ENCODE data around the gene LRBA. TPM values are rescaled to one million over a fixed set of nuclear protein-coding genes. Genes with fewer than 3 reads are reported as not detected.

Gene LRBA
- polyA plus RNA-seq, 2 of the 4 experiments (the other 2 are of a cell fraction) = 10.7 to 25.1 TPM

DNA sequence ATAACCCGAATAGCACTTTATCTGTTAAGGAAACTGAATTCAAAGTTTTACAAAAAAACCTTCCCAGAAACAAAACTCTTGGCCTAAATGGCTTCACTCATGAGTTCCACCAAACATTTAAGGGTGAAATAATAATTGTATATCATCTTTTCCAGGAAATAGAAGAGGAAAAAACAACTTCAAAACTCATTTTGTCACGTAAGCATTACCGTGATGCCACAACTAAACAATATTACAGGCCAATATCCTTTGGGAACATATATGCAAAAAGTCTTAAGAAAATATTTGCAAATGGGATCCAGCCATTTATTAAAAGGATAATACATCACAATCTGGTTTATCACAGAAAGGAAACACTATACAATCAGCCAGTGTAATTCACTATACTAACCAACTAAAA is 563.2 kb downstream of the LRBA start:
- Histone ChIP-seq H3K9me3 (no peaks in the 10 kb centered on the region), H3K27ac (no peak overlapping the region), H3K4me2 (no peak overlapping the region), H3K4me1 (no peaks in the 10 kb centered on the region), H3K4me3 (no peak overlapping the region)
- POLR2A ChIA-PET = no interaction called here
- no peak for ATAC-seq
- DNase-seq (ENCODE audit: low read depth in 1 of 2, low spot score in 1 of 2) = no peak
- 96% methylated on average over 3 of the region's 3 CpGs for WGBS (ENCODE audit: missing lambda C conversion rate)
- CTCF ChIA-PET = no interaction called here
- no peak for FAIRE-seq
- TF ChIP-seq NFE2L2 (conservative IDR thresholded peaks at IDR 0.05; ENCODE audit: low read length) = no peak
- TF ChIP-seq TFCP2L1 (CRISPR knock-in tag; IDR thresholded peaks at IDR 0.05) = no peak
- TF ChIP-seq POLR2AphosphoS2 (conservative IDR thresholded peaks at IDR 0.05; ENCODE audit: low read length) = no peak
- no peak for TF ChIP-seq KDM1A (IDR thresholded peaks at IDR 0.05; ENCODE audit: low read depth)
- TF ChIP-seq EHMT2 (IDR thresholded peaks at IDR 0.05; ENCODE audit: low read depth) = no peak
- no peak for TF ChIP-seq MAZ (IDR thresholded peaks at IDR 0.05; ENCODE audit: borderline replicate concordance, low read depth, low read length)
- no peak for TF ChIP-seq PBX3 (IDR thresholded peaks at IDR 0.05)
- no peak for TF ChIP-seq GATA3 (IDR thresholded peaks at IDR 0.05; ENCODE audit: borderline replicate concordance)

DNA sequence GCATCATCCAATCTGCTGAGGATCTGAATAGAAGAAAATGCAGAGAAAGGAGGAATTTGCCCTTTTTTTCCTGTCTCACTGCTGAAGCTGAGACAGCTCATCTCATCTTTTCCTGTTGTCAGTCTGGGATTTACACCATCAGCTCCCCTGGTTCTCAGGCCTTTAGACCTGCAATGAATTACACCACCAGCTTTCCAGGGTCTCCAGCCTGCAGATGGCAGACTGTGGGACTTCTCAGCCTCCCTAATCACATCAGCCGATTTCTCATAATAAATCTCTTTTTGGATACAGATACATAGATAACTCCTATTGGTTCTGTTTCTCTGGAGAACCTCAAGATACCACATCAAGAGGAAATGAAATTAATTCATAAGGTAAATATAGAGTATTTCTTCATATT is 567.7 kb downstream of the LRBA start:
- H3K9me3 ChIP-seq = no peaks in the 10 kb centered on the region
- H3K4me1 ChIP-seq = no peaks in the 10 kb centered on the region
- ATAC-seq (no peak), DNase-seq (ENCODE audit: low read depth in 1 of 2, low spot score in 1 of 2) (no peak), FAIRE-seq (no peak)
- no peak overlapping the region for H3K4me2 ChIP-seq
- TF ChIP-seq GATA3 (IDR thresholded peaks at IDR 0.05; ENCODE audit: borderline replicate concordance) (no peak), CHD2 (IDR thresholded peaks at IDR 0.05; ENCODE audit: low read length, partially characterized antibody) (no peak), JUNB (IDR thresholded peaks at IDR 0.05) (no peak), NPAS2 (CRISPR knock-in tag; IDR thresholded peaks at IDR 0.05; ENCODE audit: borderline replicate concordance) (no peak), ZFP36 (IDR thresholded peaks at IDR 0.05; ENCODE audit: borderline replicate concordance, partially characterized antibody) (no peak), CTCF (IDR thresholded peaks at IDR 0.05) (no peak), BHLHE40 (IDR thresholded peaks at IDR 0.05; ENCODE audit: low read depth, low read length) (no peak), RCOR1 (IDR thresholded peaks at IDR 0.05; ENCODE audit: low read depth, low read length) (no peak), NFE2L2 (conservative IDR thresholded peaks at IDR 0.05; ENCODE audit: low read length) (no peak)
- no peak overlapping the region for H3K27ac ChIP-seq
- ChIA-PET CTCF (no interaction called here), POLR2A (no interaction called here)
- no peak overlapping the region for H3K4me3 ChIP-seq
- WGBS (ENCODE audit: missing lambda C conversion rate) = 87% methylated on average over 1 of the region's 1 CpG

DNA sequence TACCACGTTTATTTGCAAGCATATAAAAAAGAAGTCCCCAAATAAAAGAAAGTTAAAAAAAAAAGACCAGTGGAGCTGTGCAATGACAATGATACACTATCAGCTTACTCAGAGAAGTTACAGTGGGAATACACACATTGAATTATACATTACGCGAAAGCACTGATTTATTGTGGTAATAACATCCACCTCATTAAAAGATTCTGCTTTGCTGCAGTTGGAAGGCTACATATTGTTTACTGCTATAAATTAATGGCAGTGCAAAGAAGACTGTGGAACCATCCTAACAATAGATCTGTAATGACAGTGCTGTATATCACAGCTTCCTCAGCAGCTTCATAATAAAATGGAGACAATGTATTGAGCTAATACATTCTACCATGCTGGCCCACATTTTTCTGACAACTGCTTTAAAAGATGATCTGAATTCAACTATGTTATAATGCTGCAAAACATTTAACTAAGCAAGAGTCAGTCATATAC is 575.6 kb downstream of the LRBA start:
- CTCF ChIA-PET = interaction anchor here (1.2 kb wide), 1 partner anchor 142 kb away, joined by 3 read pairs; no protein-coding TSS in a partner anchor
- WGBS (ENCODE audit: missing lambda C conversion rate) = 75% methylated on average over 3 of the region's 3 CpGs

More for the DNA sequence above, 575.6 kb downstream of the LRBA start:
- Histone ChIP-seq H3K9me3 (no peaks in the 10 kb centered on the region), H3K4me2 (no peak overlapping the region), H3K4me1 (no peaks in the 10 kb centered on the region), H3K27ac (no peak overlapping the region), H3K4me3 (no peak overlapping the region)
- TF ChIP-seq HOXB5 (CRISPR knock-in tag; IDR thresholded peaks at IDR 0.05) = no peak
- no peak for TF ChIP-seq FOSL2 (IDR thresholded peaks at IDR 0.05)
- TF ChIP-seq FOSL2 (CRISPR knock-in tag; IDR thresholded peaks at IDR 0.05) = no peak
- TF ChIP-seq FOSB (CRISPR knock-in tag; IDR thresholded peaks at IDR 0.05) = no peak
- TF ChIP-seq, protein P1, sequence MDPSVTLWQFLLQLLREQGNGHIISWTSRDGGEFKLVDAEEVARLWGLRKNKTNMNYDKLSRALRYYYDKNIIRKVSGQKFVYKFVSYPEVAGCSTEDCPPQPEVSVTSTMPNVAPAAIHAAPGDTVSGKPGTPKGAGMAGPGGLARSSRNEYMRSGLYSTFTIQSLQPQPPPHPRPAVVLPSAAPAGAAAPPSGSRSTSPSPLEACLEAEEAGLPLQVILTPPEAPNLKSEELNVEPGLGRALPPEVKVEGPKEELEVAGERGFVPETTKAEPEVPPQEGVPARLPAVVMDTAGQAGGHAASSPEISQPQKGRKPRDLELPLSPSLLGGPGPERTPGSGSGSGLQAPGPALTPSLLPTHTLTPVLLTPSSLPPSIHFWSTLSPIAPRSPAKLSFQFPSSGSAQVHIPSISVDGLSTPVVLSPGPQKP (IDR thresholded peaks at IDR 0.05; ENCODE audit: low read depth, low read length) = no peak
- no peak for TF ChIP-seq JUNB (IDR thresholded peaks at IDR 0.05)
- TF ChIP-seq POLR2A (IDR thresholded peaks at IDR 0.05; ENCODE audit: low read length) = no peak
- no peak for TF ChIP-seq CHD4 (IDR thresholded peaks at IDR 0.05; ENCODE audit: borderline replicate concordance)
- no peak for TF ChIP-seq MYC (IDR thresholded peaks at IDR 0.05; ENCODE audit: borderline replicate concordance, low read length)
- no peak for TF ChIP-seq CEBPB (IDR thresholded peaks at IDR 0.05)
- TF ChIP-seq, protein P2, sequence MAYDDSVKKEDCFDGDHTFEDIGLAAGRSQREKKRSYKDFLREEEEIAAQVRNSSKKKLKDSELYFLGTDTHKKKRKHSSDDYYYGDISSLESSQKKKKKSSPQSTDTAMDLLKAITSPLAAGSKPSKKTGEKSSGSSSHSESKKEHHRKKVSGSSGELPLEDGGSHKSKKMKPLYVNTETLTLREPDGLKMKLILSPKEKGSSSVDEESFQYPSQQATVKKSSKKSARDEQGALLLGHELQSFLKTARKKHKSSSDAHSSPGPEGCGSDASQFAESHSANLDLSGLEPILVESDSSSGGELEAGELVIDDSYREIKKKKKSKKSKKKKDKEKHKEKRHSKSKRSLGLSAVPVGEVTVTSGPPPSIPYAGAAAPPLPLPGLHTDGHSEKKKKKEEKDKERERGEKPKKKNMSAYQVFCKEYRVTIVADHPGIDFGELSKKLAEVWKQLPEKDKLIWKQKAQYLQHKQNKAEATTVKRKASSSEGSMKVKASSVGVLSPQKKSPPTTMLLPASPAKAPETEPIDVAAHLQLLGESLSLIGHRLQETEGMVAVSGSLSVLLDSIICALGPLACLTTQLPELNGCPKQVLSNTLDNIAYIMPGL (CRISPR knock-in tag; IDR thresholded peaks at IDR 0.05; ENCODE audit: borderline replicate concordance) = no peak
- TF ChIP-seq RCOR1 (IDR thresholded peaks at IDR 0.05; ENCODE audit: low read depth, low read length) = no peak
- no peak for TF ChIP-seq RARB (CRISPR knock-in tag; IDR thresholded peaks at IDR 0.05)
- TF ChIP-seq ZNF302 (CRISPR knock-in tag; IDR thresholded peaks at IDR 0.05) = no peak
- TF ChIP-seq ESRRA (IDR thresholded peaks at IDR 0.05; ENCODE audit: borderline replicate concordance, low read length) = no peak
- no peak for TF ChIP-seq NR3C1 (IDR thresholded peaks at IDR 0.05)
- POLR2A ChIA-PET = no interaction called here
- ATAC-seq (no peak), DNase-seq (ENCODE audit: low read depth in 1 of 2, low spot score in 1 of 2) (no peak), FAIRE-seq (no peak)

All from A549 (cell line).